Stimulated activated memory B cell treated with anti-CD40 and anti-IgM and Interleukin-4, amounts not matched to agents 10 μg/mL and 1 μg/mL and 100 μg/mL, for 72 hours (primary cell): Measurements from ENCODE around the gene MFN2.

Experiments
- ATAC-seq: fragments of 150-1000 bp; cut with Tn5 transposase; 2 replicates; pipeline ENCODE4 v1.10.0; 2021
- H3K27ac Mint-ChIP-seq: one replicate; pipeline ENCODE4 v1.8.0; 2022; ENCODE audit warnings: mild to moderate bottlenecking, mixed read lengths
- H3K27me3 Mint-ChIP-seq: one replicate; pipeline ENCODE4 v1.8.0; 2022; ENCODE audit warnings: mixed read lengths
- H3K36me3 Mint-ChIP-seq: one replicate; pipeline ENCODE4 v1.8.0; 2022; ENCODE audit warnings: mixed read lengths
- H3K4me1 Mint-ChIP-seq: one replicate; pipeline ENCODE4 v1.8.0; 2022; ENCODE audit warnings: mixed read lengths
- H3K4me3 Mint-ChIP-seq: one replicate; pipeline ENCODE4 v1.8.0; 2022; ENCODE audit warnings: mild to moderate bottlenecking, moderate library complexity, mixed read lengths
- H3K9me3 Mint-ChIP-seq: one replicate; pipeline ENCODE4 v1.8.0; 2022; ENCODE audit warnings: mixed read lengths

Gene MFN2

DNA sequence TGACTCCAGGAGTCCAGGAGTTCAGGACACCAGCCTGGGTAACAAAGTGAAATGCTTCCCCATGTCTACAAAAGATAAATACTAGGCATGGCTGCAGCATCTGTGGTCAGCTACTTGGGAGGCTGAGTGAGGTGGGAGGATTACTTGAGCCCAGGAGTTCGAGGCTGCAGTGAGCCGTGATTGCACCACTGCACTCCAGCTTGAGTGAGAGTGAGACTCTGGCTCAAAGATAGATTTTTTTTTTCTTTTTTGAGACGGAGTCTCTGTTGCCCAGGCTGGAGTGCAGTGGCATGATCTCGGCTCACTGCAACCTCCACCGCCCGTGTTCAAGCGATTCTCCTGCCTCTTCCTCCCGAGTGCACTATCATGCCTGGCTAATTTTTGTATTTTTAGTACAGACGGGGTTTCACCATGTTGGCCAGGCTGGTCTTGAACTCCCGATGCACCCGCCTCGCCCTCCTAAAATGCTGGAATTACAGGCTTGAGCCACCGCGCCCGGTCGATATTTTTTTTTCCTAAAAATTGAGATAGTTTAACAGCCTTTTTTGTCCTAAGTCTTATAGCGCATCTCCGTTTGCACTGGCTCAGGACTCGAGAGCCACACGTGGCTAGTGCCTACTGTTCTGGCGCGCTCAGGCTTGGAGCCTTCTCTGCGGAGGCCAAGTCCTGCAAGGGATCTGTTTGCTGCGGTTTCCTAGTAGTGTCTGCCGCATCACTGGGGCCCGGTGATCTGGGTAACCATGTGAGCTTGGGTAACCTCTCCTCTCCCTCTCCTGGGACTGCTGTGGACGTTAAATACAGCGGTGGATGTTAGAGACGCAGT is 1.0 kb upstream of the MFN2 start:
- no peaks in the 10 kb centered on the region for H3K9me3 Mint-ChIP-seq
- H3K4me3 Mint-ChIP-seq: peak overlapping the region; percentile 97
- peaks cover 37% of the 10 kb centered on the region for H3K36me3 Mint-ChIP-seq
- H3K27ac Mint-ChIP-seq: peak overlapping the region; percentile 98
- no peak for ATAC-seq
- peaks cover 50% of the 10 kb centered on the region for H3K4me1 Mint-ChIP-seq
- no peaks in the 10 kb centered on the region for H3K27me3 Mint-ChIP-seq

DNA sequence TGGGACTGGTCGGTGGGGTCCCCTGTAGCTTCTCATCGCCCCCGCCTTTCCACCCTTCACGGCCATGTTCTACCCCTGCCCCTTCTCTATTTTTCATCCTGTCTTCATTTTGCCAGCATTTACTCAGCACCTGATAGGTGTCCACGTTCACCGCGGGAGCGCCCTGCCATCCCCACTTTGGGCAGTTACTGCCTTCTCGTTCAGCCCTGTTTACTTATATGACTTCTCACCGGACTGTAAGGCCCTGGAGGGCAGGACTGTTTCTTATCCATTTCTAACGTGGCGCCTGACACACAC is 380 bp downstream of the MFN2 start:
- H3K27ac Mint-ChIP-seq: peak overlapping the region; percentile 98
- peaks cover 50% of the 10 kb centered on the region for H3K4me1 Mint-ChIP-seq
- no peaks in the 10 kb centered on the region for H3K27me3 Mint-ChIP-seq
- peak overlapping the region; percentile 97 for H3K4me3 Mint-ChIP-seq
- no peak for ATAC-seq
- H3K9me3 Mint-ChIP-seq: no peaks in the 10 kb centered on the region
- peaks cover 35% of the 10 kb centered on the region for H3K36me3 Mint-ChIP-seq

DNA sequence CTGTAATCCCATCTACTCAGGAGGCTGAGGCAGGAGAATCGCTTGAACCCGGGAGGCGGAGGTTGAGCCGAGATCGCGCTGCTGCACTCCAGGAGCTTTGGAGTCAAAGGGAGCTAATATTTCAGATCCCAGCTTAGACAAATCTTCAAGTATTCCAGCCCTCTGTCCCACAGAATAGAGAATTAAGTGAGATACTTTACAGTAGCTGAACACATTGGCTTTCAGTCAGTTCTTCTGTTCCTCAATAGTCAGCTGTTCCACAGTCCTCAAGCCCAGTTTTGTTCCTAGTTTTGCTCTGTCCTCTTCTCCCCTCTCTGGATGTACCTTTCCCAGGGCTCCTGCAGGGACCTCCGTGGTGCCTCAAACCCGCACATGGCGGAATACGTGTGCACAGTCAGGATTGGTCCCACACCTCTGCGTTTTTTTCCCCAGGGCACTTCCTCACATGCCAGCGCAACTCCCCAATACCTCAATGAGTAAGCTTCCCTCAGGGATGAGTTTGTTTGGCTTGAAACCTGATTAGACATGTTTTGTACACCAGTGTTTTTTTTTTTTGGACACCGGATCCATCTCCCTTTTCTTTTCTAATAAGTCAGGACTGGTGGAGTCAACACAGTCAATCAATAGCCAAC is 1.2 kb downstream of the MFN2 start:
- Mint-ChIP-seq H3K4me1 (peaks cover 56% of the 10 kb centered on the region), H3K36me3 (peaks cover 44% of the 10 kb centered on the region), H3K27ac (peak overlapping the region; percentile 98), H3K9me3 (no peaks in the 10 kb centered on the region), H3K4me3 (peak overlapping the region; percentile 97), H3K27me3 (no peaks in the 10 kb centered on the region)
- ATAC-seq: no peak

DNA sequence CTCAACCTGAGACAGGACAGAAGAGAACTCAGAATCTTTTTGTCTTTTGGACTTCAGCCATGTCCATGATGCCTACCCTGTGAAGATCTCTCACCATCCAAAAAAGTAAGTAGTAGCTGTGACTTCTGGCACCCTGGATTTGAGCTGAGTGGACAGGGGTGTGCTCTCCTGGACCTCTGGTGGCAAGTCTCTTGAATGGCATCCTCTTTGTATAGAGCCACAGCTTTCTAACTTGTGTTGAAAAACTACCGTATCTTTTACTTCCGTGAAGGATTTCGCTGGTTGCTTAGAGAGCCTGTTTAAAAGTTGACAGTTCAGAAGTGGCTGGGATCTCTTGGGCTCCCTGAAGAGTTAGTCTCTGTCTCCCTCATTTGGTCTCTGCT is 1.8 kb downstream of the MFN2 start:
- Mint-ChIP-seq H3K27me3 (no peaks in the 10 kb centered on the region), H3K27ac (peak overlapping the region; percentile 98), H3K4me1 (peaks cover 56% of the 10 kb centered on the region), H3K4me3 (peak overlapping the region; percentile 46), H3K36me3 (peaks cover 48% of the 10 kb centered on the region), H3K9me3 (no peaks in the 10 kb centered on the region)
- ATAC-seq: no peak

DNA sequence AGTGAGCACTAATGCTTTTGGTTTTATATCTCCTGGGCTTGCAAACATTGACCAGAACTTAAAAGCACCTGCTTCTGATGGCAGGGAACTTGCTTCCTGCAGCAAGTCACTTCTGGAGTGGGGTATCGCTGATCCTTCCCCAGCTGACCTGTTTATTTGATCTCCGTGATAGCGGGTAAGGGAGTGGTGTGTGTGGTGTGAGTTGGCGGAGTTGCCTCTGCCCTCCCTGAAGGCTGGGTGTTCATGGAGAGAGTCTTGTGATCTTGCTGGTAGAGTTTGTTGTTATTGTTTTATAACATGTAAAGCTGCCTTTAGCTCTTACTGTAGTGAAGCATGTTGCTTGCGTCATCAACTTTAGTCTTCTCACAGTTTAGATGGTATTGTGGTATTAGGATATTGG is 3.9 kb downstream of the MFN2 start:
- Mint-ChIP-seq H3K4me1 (peaks cover 56% of the 10 kb centered on the region), H3K27me3 (no peaks in the 10 kb centered on the region), H3K27ac (no peak overlapping the region), H3K36me3 (peaks cover 52% of the 10 kb centered on the region), H3K4me3 (no peak overlapping the region), H3K9me3 (no peaks in the 10 kb centered on the region)
- ATAC-seq: no peak

DNA sequence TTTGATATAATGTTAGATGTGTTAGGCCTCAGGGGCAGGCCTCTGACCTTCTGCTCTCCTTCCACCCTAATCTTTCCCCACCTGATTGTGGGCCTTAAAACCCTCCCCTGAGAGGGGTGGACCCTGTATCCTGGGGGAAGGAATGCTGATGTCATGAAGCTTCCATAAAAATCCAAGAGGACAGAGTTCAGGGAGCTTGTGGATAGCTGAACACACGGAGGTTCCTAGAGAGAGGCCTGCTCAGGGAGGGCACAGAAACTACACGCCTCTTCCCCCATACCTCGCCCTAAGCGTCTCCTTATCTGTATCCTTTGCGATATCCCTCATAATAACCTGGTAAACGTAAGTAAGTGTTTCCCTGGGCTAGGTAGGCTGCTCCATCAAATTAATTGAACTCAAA is 4.3 kb downstream of the MFN2 start:
- no peaks in the 10 kb centered on the region for H3K27me3 Mint-ChIP-seq
- no peak overlapping the region for H3K27ac Mint-ChIP-seq
- H3K4me3 Mint-ChIP-seq: no peak overlapping the region
- ATAC-seq: no peak
- H3K36me3 Mint-ChIP-seq: peaks cover 57% of the 10 kb centered on the region
- H3K9me3 Mint-ChIP-seq: no peaks in the 10 kb centered on the region
- H3K4me1 Mint-ChIP-seq: peaks cover 52% of the 10 kb centered on the region

DNA sequence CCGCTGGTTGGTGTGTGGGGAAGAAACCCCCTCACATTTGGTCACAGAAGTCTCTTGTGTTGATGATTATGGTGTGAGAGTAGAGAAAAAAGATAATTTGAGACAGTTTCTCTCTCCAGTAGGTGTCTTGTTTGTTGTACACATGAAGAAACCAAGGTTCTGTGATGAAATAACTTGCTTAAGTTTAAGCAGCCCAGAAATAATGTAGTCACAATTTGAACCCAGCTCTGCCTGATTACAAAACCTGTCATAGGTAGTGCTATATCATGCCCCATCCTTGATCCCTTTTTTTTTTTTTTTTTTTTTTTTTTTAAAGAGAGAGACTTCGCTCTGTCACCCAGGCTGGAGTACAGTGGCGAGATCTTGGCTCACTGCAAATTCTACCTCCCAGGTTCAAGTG is 4.9 kb downstream of the MFN2 start:
- Mint-ChIP-seq H3K27me3 (no peaks in the 10 kb centered on the region), H3K27ac (no peak overlapping the region), H3K4me1 (peaks cover 52% of the 10 kb centered on the region), H3K36me3 (peaks cover 63% of the 10 kb centered on the region), H3K9me3 (no peaks in the 10 kb centered on the region), H3K4me3 (no peak overlapping the region)
- ATAC-seq: no peak

DNA sequence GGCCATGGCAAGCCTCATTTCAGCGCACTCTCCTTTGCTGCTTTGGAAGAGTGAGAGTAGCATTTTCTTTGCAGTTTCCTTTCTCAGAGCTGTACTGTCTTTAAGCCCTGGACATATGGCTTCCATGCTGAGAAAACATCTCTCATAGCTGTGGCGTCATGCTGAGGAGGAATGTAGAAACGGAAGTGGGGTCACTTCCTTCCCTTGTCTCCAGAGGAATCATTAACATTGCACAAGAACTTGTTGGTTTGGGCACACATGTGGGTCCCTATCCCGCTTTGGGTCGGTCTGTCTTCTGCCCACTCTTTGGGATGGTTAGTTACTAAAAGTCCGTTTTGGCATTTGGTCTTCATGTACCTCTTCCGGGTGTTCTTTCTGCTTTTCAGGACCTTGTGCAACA is 5.6 kb downstream of the MFN2 start:
- Mint-ChIP-seq H3K4me1 (peaks cover 53% of the 10 kb centered on the region), H3K9me3 (no peaks in the 10 kb centered on the region), H3K27me3 (no peaks in the 10 kb centered on the region), H3K27ac (no peak overlapping the region), H3K36me3 (peaks cover 70% of the 10 kb centered on the region), H3K4me3 (no peak overlapping the region)
- no peak for ATAC-seq

DNA sequence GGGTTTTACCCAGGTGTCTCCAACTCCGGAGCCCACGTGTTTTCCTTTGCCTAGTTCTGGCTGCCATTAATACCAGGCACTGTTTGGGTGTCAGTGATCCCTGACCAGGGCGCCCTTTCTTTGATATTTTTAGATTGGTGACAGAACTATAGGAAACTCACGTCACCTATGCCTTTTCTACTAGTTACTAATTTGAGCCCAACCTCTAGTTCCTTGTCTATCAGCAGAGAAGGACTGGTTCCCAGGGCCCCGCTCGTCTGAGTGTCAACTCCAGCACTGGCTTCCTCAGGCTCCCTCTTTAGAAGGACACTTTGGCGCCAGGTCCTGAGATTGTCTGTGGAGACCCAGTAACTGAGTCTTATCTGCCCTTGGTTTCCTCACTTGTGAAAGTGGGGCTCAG is 9.4 kb downstream of the MFN2 start:
- Mint-ChIP-seq H3K36me3 (peaks cover 56% of the 10 kb centered on the region), H3K27me3 (no peaks in the 10 kb centered on the region), H3K27ac (no peak overlapping the region), H3K9me3 (no peaks in the 10 kb centered on the region), H3K4me3 (no peak overlapping the region), H3K4me1 (peaks cover 21% of the 10 kb centered on the region)
- no peak for ATAC-seq

DNA sequence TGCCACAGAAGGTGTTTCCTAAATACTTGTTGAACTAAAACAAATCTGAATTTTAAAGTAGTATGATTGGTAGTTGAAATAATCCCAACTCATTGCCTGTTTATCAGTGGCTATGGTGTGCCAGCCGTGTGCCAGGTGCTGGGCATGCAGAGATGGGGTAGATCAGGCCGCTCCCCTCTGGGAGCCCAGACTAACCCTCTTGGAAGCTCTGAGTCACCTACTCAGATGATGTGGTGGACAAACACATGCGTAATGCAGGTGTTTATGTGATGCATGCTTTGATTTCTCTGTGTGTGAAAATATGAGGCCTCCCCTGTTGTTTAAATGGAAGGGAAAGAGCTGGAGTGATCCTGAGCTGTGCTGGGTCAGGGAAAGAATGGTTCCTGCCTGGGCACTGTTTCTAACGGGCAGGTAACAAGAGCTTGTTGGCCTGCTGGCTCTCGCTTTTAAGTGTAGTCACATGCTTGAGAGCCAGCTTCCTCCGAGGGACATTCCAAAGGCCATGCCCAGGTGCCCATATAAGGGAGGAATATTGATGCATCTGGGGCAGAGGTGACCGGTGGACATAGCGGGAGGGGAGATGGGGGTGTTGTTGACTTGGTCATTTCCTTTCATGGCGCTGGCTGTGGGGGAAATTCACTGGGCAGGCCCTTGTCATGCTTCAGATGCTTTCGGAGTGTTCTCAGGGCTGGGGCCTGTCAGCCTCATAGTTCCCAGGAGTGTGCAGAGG is 10.2 kb downstream of the MFN2 start:
- no peak overlapping the region for H3K27ac Mint-ChIP-seq
- H3K4me1 Mint-ChIP-seq: peaks cover 17% of the 10 kb centered on the region
- H3K9me3 Mint-ChIP-seq: no peaks in the 10 kb centered on the region
- ATAC-seq: no peak
- no peak overlapping the region for H3K4me3 Mint-ChIP-seq
- peaks cover 59% of the 10 kb centered on the region for H3K36me3 Mint-ChIP-seq
- no peaks in the 10 kb centered on the region for H3K27me3 Mint-ChIP-seq

DNA sequence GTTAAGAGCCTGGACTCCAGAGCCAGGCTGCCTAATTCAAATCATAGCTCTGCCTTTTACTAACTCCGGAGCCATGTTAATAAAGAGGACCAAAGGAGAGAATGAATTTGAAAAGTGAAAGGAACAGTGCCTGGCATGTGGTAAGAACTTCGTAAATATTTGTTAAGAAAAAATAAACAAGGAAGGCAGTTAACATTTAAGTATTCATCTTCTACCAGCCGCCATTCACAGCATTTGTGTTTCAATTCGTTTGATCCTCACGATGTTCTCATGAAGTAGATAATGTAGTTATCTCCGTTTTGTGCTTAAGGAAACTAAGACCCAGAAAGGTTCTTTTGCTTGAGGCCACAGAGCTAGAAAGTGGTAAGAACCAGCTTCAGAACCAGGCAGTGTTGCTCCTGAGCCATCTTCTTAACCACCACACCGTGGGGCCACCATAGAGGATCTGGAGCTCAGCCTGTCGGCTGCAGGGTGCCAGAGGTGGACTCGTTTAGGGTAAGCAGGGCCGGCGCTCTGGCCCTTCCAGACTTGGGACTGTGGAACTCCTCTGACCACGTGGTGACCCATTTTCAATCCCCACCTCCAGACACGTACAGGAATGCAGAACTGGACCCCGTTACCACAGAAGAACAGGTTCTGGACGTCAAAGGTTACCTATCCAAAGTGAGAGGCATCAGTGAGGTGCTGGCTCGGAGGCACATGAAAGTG is 11.9 kb downstream of the MFN2 start:
- Mint-ChIP-seq H3K4me1 (peaks cover 9% of the 10 kb centered on the region), H3K27ac (no peak overlapping the region), H3K9me3 (no peaks in the 10 kb centered on the region), H3K27me3 (no peaks in the 10 kb centered on the region), H3K36me3 (peaks cover 60% of the 10 kb centered on the region), H3K4me3 (no peak overlapping the region)
- no peak for ATAC-seq

DNA sequence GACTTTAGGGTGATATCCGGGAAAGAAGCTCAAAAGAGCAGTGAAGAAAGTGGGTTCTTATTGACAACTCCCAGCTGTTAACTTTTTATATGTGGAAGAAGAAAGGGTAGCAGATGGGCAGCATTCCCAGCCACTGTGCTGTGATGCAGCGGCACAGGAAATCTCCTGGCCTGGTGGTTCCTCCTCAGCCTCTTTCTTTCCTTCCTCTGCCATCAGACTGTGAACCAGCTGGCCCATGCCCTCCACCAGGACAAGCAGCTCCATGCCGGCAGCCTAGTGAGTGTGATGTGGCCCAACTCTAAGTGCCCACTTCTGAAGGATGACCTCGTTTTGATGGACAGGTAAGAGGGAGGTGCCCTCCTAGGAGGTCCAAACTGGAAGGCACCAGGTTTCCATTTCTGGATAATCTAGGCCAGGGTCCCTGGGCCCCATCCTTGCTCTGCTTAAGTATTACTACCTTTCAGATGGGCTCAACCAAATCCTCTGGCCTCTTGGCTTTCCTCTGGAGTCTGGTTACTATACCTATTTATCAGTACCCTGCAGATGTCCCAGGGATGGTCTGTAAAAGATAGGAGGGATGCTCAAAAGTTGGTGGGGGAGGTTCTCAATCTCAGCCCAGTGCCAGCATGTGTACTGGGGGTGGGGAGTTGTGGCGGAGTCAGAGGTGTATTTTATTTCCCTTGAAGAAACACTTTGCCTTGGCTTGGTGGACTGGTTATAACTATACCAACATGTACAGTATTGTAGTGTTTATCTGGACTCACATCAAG is 17.0 kb downstream of the MFN2 start:
- no peak for ATAC-seq
- Mint-ChIP-seq H3K4me3 (no peak overlapping the region), H3K27ac (no peak overlapping the region), H3K36me3 (peaks cover 61% of the 10 kb centered on the region), H3K9me3 (no peaks in the 10 kb centered on the region), H3K27me3 (no peaks in the 10 kb centered on the region), H3K4me1 (no peaks in the 10 kb centered on the region)

DNA sequence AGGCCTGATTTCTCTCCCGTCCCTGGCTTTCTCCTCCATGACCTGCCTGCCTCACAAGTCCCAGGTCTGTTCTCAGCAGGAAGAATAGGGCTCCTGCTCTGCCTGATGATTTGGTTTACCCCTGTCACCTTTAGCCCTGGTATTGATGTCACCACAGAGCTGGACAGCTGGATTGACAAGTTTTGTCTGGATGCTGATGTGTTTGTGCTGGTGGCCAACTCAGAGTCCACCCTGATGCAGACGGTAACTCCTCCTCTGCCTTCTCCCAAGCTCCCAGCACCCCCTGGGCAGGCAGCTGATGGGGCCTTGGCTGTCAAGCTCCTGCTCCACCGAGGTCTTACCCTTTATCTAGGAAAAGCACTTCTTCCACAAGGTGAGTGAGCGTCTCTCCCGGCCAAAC is 18.4 kb downstream of the MFN2 start:
- Mint-ChIP-seq H3K4me1 (no peaks in the 10 kb centered on the region), H3K4me3 (no peak overlapping the region), H3K36me3 (peaks cover 68% of the 10 kb centered on the region), H3K27me3 (no peaks in the 10 kb centered on the region), H3K9me3 (no peaks in the 10 kb centered on the region), H3K27ac (no peak overlapping the region)
- ATAC-seq: no peak

DNA sequence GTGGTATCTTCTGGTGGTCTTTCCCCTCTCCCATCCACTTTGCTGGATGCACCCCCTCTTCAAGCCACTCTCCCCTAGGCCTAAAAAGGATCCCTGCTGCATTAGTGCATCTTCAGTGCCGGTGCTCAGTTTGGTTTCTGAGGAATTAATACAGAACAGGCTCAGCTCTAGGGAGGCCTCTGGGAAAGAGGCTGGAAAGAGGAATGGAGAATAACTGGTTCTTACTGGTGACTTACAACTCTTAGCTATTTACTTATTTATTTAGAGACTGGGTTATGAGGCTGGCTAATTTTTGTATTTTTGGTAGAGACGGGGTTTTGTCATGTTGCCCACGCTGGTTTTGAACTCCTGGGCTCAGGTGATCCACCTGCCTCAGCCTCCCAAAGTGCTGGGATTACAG is 19.0 kb downstream of the MFN2 start:
- no peaks in the 10 kb centered on the region for H3K27me3 Mint-ChIP-seq
- no peak overlapping the region for H3K4me3 Mint-ChIP-seq
- ATAC-seq: no peak
- H3K4me1 Mint-ChIP-seq: peaks cover 2% of the 10 kb centered on the region
- H3K36me3 Mint-ChIP-seq: peaks cover 74% of the 10 kb centered on the region
- no peaks in the 10 kb centered on the region for H3K9me3 Mint-ChIP-seq
- no peak overlapping the region for H3K27ac Mint-ChIP-seq
